Measurements from ENCODE around the gene ACTR6. TPM values are rescaled to one million over a fixed set of nuclear protein-coding genes. Genes with fewer than 3 reads are reported as not detected.
A peak's percentile ranks its signal among the peaks of the same experiment; 100 is the strongest.

The ACTR6 gene
- total RNA-seq, 1 donor from 2014 or later: 13.7 TPM

DNA sequence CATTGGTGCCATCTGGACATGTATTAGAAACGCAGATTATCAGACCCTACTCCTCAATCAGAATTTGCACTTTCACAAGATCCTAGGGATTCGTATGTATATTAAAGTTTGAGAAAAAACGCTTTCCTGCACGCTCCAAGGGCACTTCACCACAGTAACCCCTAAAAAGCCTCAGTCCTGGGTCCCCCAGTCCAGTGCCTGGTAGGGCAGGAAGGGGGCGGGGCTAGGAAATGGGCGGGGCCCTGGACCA is 65.9 kb downstream of the ACTR6 start:
- H3K4me3 ChIP-seq (ENCODE audit: low read depth, low read length): peak overlapping the region; percentile 75
- no peaks in the 10 kb centered on the region for H3K36me3 ChIP-seq (ENCODE audit: control insufficient read depth, insufficient read depth, low read length)
- H3K27me3 ChIP-seq (ENCODE audit: control insufficient read depth, insufficient read depth, low read length): no peaks in the 10 kb centered on the region
- TF ChIP-seq, protein P1, sequence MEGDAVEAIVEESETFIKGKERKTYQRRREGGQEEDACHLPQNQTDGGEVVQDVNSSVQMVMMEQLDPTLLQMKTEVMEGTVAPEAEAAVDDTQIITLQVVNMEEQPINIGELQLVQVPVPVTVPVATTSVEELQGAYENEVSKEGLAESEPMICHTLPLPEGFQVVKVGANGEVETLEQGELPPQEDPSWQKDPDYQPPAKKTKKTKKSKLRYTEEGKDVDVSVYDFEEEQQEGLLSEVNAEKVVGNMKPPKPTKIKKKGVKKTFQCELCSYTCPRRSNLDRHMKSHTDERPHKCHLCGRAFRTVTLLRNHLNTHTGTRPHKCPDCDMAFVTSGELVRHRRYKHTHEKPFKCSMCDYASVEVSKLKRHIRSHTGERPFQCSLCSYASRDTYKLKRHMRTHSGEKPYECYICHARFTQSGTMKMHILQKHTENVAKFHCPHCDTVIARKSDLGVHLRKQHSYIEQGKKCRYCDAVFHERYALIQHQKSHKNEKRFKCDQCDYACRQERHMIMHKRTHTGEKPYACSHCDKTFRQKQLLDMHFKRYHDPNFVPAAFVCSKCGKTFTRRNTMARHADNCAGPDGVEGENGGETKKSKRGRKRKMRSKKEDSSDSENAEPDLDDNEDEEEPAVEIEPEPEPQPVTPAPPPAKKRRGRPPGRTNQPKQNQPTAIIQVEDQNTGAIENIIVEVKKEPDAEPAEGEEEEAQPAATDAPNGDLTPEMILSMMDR (IDR thresholded peaks at IDR 0.05; ENCODE audit: insufficient read depth, low read length, severe bottlenecking): no peak
- FAIRE-seq: no peak
- DNase-seq (ENCODE audit: low read depth): no peak

DNA sequence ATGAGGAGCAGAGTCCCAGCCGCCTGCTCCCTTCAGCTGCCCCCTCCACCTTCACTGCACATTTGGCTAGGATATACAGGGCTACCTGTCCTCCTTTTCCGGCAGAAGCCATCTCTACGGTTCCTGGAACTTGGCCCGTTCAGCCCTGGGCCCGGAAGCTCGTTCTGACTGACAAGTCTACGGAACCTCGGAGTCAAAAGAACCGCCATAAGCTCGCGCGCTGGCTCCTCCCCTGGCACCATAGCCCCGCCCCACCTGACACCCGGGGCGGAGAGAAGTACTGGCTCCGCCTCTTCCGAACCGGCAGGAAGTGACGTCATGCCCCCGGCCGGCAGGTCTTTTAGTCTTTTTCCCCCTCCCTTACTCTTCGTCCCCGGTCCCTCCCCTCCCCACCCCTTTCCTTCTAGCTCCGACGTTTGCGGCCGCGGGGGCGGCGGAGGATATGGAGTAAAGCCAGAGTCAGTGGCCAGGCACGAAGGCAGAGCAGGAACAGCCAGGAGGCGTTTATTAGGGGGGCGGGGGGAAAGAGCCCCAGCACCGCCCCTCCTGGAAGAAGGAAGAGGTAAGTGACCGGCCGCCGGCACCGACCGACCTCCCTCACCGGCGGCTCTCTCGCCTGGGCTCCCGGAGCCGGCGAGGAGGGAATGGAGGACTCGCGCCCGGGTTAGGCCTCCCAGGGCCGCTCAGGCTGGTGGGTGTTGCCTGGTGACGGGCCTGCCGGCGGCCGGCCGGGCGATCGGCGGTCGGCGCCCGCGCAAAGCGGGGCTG is 66.4 kb downstream of the ACTR6 start, which contains the start of the genes DEPDC4 and SCYL2:
Gene DEPDC4 (minus strand): TSS at position 245 of the 768 bp plus-strand sequence. CDS start 3 bp downstream, at position 242.
Gene SCYL2 (plus strand): TSS at position 343 of the 768 bp plus-strand sequence. CDS start 15,794 bp downstream, outside the sequence.
- Histone ChIP-seq H3K27me3 (ENCODE audit: control insufficient read depth, insufficient read depth, low read length) (no peaks in the 10 kb centered on the region), H3K4me3 (ENCODE audit: low read depth, low read length) (peak within 1 kb of the TSS; percentile 75), H3K36me3 (ENCODE audit: control insufficient read depth, insufficient read depth, low read length) (no peaks in the 10 kb centered on the region)
- TF ChIP-seq, protein P1 (IDR thresholded peaks at IDR 0.05; ENCODE audit: insufficient read depth, low read length, severe bottlenecking): no peak
- no peak for FAIRE-seq
- DNase-seq (ENCODE audit: low read depth): peak; percentile 92

DNA sequence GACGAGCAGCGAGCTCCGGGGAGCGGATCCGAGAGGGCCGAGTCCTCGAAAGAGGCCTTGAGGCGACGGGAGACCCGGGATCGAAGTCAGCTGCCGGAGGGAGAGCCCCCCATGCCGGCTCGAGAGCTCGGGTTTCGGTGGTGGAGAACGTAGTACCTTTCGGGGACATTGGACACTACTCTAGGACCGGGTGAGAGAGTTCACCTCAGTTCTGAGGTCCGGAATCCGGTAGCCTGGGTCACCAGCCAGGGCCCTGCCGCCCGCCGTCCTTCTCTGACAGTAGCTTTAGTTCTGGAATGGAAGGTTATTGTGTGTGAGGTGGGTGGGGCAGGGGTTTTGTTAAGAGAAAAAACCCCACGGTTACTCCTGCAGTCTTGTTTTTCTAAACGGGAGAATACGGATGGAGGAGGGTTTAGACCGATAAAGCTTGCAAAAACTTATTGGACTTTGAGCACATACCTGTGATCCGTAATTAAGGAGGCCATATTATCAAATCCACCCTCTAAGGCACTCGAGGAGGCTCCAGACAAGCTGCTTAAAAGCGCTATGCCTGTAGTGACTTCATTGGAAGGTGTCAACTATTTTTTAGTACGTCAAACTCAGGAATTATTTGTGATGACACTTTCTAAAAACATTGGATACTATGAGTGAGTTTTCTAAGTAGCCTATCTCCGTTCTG is 67.1 kb downstream of the ACTR6 start:
- Histone ChIP-seq H3K27me3 (ENCODE audit: control insufficient read depth, insufficient read depth, low read length) (no peaks in the 10 kb centered on the region), H3K36me3 (ENCODE audit: control insufficient read depth, insufficient read depth, low read length) (no peaks in the 10 kb centered on the region), H3K4me3 (ENCODE audit: low read depth, low read length) (peak overlapping the region; percentile 75)
- DNase-seq (ENCODE audit: low read depth): peak; percentile 39
- TF ChIP-seq, protein P1 (IDR thresholded peaks at IDR 0.05; ENCODE audit: insufficient read depth, low read length, severe bottlenecking): no peak
- FAIRE-seq: no peak

DNA sequence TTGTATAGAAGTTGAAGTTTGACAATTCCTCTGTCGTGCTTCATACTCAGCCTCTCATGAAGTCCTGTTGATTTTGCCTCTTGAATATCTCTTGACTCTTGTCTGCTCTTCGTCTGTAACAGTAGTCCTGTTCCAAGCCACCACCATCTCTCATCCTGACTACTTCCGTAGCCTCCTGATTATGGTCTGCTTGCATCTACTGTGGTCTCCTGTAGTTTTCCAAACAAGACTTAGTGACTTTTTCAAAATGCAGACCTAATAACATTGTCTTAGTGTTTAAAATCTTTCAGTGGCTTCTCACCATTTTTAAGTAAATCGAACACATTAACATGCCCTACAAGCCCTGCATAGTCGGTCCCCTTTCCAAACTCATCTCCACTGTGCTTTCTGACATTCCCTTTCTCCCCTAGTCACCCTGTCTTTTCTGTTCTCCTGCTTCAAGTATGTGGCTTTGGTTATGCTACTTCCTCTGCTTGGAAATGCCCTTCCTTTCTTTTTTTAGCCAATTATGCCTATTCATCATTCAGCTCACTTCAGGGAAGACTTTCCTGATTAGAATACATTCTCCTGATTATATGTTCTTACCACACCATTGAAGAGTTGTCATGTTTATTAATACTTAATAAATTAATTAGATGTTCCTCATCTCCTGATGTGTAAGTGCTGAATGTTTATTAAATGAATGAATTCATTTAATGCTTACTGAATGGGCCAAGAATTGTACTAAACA is 68.4 kb downstream of the ACTR6 start:
- TF ChIP-seq, protein P1 (IDR thresholded peaks at IDR 0.05; ENCODE audit: insufficient read depth, low read length, severe bottlenecking): no peak
- Histone ChIP-seq H3K4me3 (ENCODE audit: low read depth, low read length) (peak overlapping the region; percentile 75), H3K36me3 (ENCODE audit: control insufficient read depth, insufficient read depth, low read length) (no peaks in the 10 kb centered on the region), H3K27me3 (ENCODE audit: control insufficient read depth, insufficient read depth, low read length) (no peaks in the 10 kb centered on the region)
- DNase-seq (ENCODE audit: low read depth) (peak; percentile 14), FAIRE-seq (no peak)

DNA sequence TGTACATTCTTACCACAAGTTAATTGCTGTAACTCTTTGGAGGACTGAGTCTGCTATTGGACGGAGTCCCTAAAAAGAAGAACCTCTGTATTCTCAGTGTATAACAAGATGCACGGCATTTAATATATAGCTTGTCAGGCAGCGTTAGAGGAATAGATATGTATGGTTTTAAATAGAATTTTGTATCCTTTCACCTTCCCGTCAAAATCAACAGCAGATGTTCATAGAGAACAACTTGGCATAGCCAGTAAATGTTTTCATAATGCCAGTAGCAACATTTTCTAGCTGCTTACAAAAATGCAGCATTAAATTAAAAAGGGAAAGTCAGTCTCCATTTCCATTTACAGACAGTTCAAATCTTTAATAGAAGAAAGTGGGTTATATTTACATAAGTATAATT is 73.2 kb downstream of the ACTR6 start:
- no peak overlapping the region for H3K4me3 ChIP-seq (ENCODE audit: low read depth, low read length)
- TF ChIP-seq, protein P1 (IDR thresholded peaks at IDR 0.05; ENCODE audit: insufficient read depth, low read length, severe bottlenecking): no peak
- H3K27me3 ChIP-seq (ENCODE audit: control insufficient read depth, insufficient read depth, low read length): no peaks in the 10 kb centered on the region
- no peak for DNase-seq (ENCODE audit: low read depth)
- no peak for FAIRE-seq
- no peaks in the 10 kb centered on the region for H3K36me3 ChIP-seq (ENCODE audit: control insufficient read depth, insufficient read depth, low read length)

Other genes starting within 250 kb of the ACTR6 start
- gene ANKS1B, start 215.9 kb upstream of the ACTR6 start, total RNA-seq: 0.26 and 0.38 TPM in 2 replicates
- 12.9 and 14.0 TPM in 2 replicates for gene BLTP3B, start 57.9 kb upstream of the ACTR6 start, total RNA-seq
- gene DEPDC4, start 66.3 kb downstream of the ACTR6 start, total RNA-seq: 1.8 and 2.1 TPM in 2 replicates
- 29.5 and 49.7 TPM in 2 replicates for gene SCYL2, start 66.4 kb downstream of the ACTR6 start, total RNA-seq
- gene SLC17A8, start 156.3 kb downstream of the ACTR6 start, total RNA-seq: not detected in 2 replicates